Lung microvascular endothelial cell (primary cell): ENCODE results near the gene FMR1. TPM values are rescaled to one million over a fixed set of nuclear protein-coding genes. Genes with fewer than 3 reads are reported as not detected.
A peak's percentile ranks its signal among the peaks of the same experiment; 100 is the strongest.

Experiments
- DNase-seq, 2 donors: peaks; one replicate each; pipeline versions ENCODE4 v3.0.0 to v3.0.0-alpha.2; 2010; ENCODE audit warnings: low read depth in 2 of 2
- total RNA-seq: library from RNA; depleted of rRNA; stranded (reverse); fragments of >200 nt; gene quantifications from 2 replicates; pipeline ENCODE4 v1.2.1, GENCODE V29; 2014

The FMR1 gene
- total RNA-seq = 20.7 and 25.2 TPM in 2 replicates

- DNase-seq = peak; percentile 91 to 92
Observed at GRCh38 chrX:147911192-147912022, at the start of gene FMR1. Gene FMR1 (plus strand): TSS chrX:147911919. CDS start chrX:147912180, 261 bp downstream.

GRCh38 chrX:147875866-147876596 is 35.7 kb upstream of the FMR1 start:
- DNase-seq = no peak

- DNase-seq = no peak
Observed at GRCh38 chrX:147876849-147877646, 34.7 kb upstream of the FMR1 start.

GRCh38 chrX:147877726-147878125 is 34.0 kb upstream of the FMR1 start:
- DNase-seq = no peak

GRCh38 chrX:147884958-147885357 is 26.8 kb upstream of the FMR1 start:
- DNase-seq = peak in 1 of 2 donors; percentile 19

GRCh38 chrX:147890756-147891155 is 21.0 kb upstream of the FMR1 start:
- no peak for DNase-seq

- no peak for DNase-seq
Observed at GRCh38 chrX:147891896-147892295, 19.8 kb upstream of the FMR1 start.

- DNase-seq = no peak
Observed at GRCh38 chrX:147893741-147894140, 18.0 kb upstream of the FMR1 start.

GRCh38 chrX:147894366-147894963 is 17.3 kb upstream of the FMR1 start:
- DNase-seq = no peak

- no peak for DNase-seq
Observed at GRCh38 chrX:147897117-147897516, 14.6 kb upstream of the FMR1 start.

- no peak for DNase-seq
Observed at GRCh38 chrX:147898951-147899350, 12.8 kb upstream of the FMR1 start.

GRCh38 chrX:147899379-147900114 is 12.2 kb upstream of the FMR1 start:
- no peak for DNase-seq

- no peak for DNase-seq
Observed at GRCh38 chrX:147900349-147900748, 11.4 kb upstream of the FMR1 start.

- no peak for DNase-seq
Observed at GRCh38 chrX:147901461-147902126, 10.1 kb upstream of the FMR1 start.

GRCh38 chrX:147902270-147902669 is 9.4 kb upstream of the FMR1 start:
- no peak for DNase-seq

GRCh38 chrX:147908106-147908505 is 3.6 kb upstream of the FMR1 start:
- DNase-seq = no peak

GRCh38 chrX:147910607-147911006 is 1.1 kb upstream of the FMR1 start:
- DNase-seq = no peak

- peak; percentile 22 to 56 for DNase-seq
Observed at GRCh38 chrX:147912093-147912801, 528 bp downstream of the FMR1 start.

- DNase-seq = no peak
Observed at GRCh38 chrX:147913570-147913969, 1.9 kb downstream of the FMR1 start.

GRCh38 chrX:147914591-147914990 is 2.9 kb downstream of the FMR1 start:
- no peak for DNase-seq
